NT2/D1 (cell line): ENCODE measurements around the gene TTC13.

Source experiments
- SUZ12 ChIP-seq: IDR thresholded peaks from 2 replicates; pipeline ENCODE4 v1.6.1; 2011; ENCODE audit not compliant: insufficient read length, insufficient read depth; ENCODE audit errors: extremely low read depth
- YY1 ChIP-seq: IDR thresholded peaks from 2 replicates; pipeline ENCODE4 v1.6.1; 2011; ENCODE audit not compliant: insufficient read length, insufficient read depth

GRCh38 chr1:230861489-230861888, 117.2 kb downstream of the TTC13 start:
- no peak for TF ChIP-seq SUZ12
- TF ChIP-seq YY1, result no peak
